ENCODE results near the gene CCDC137.

- no peak for TF ChIP-seq EZH2 (optimal IDR thresholded peaks at IDR 0.05; ENCODE audit: low read depth, low read length)
- no peak for TF ChIP-seq CTCF (IDR thresholded peaks at IDR 0.05; ENCODE audit: low read length)
- TF ChIP-seq EZH2phosphoT487 (IDR thresholded peaks at IDR 0.05; ENCODE audit: low read length), result no peak
Observed at GRCh38 chr17:81621494-81622130, 44.9 kb upstream of the CCDC137 start.
